ENCODE measurements around the gene HOXA5. TPM values are rescaled to one million over a fixed set of nuclear protein-coding genes. Genes with fewer than 3 reads are reported as not detected.

Gene HOXA5
- total RNA-seq, 1 experiment from 2014 or later: 7.4 TPM

DNA sequence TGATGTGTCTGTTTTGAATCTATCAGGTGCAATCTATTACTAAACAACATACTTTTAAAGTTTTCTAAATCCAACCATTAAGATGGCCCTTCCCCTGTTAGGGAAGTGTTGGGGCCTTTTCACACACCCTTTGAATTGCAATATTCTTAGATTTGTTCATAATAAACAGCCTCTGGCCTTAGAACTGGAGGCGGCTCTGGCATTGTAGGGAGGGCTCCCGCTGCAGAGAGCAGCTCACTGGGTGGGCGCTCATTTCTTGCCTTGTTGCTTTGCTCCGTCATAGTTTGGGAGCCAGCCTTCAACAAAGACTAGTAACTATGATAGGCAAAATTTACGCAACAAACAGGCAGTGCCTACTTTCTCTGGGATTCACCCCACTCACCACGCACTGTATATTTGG, 34.9 kb upstream of the HOXA5 start:
- Mint-ChIP-seq H3K27ac (ENCODE audit: low read depth, unreplicated experiment) (no peak overlapping the region), H3K4me1 (ENCODE audit: insufficient read depth, unreplicated experiment) (no peaks in the 10 kb centered on the region), H3K9me3 (ENCODE audit: unreplicated experiment) (no peaks in the 10 kb centered on the region), H3K4me3 (ENCODE audit: unreplicated experiment) (no peak overlapping the region), H3K27me3 (ENCODE audit: insufficient read depth, unreplicated experiment) (no peaks in the 10 kb centered on the region), H3K36me3 (ENCODE audit: insufficient read depth, unreplicated experiment) (no peaks in the 10 kb centered on the region)
- intact Hi-C loops (cut with micrococcal nuclease): no loop called here
- TF ChIP-seq, protein P1, sequence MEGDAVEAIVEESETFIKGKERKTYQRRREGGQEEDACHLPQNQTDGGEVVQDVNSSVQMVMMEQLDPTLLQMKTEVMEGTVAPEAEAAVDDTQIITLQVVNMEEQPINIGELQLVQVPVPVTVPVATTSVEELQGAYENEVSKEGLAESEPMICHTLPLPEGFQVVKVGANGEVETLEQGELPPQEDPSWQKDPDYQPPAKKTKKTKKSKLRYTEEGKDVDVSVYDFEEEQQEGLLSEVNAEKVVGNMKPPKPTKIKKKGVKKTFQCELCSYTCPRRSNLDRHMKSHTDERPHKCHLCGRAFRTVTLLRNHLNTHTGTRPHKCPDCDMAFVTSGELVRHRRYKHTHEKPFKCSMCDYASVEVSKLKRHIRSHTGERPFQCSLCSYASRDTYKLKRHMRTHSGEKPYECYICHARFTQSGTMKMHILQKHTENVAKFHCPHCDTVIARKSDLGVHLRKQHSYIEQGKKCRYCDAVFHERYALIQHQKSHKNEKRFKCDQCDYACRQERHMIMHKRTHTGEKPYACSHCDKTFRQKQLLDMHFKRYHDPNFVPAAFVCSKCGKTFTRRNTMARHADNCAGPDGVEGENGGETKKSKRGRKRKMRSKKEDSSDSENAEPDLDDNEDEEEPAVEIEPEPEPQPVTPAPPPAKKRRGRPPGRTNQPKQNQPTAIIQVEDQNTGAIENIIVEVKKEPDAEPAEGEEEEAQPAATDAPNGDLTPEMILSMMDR (IDR thresholded peaks at IDR 0.05; ENCODE audit: unreplicated experiment): no peak
- CTCF ChIA-PET: interaction anchor here (0.6 to 2.4 kb wide), 8 partner anchors 10 to 1392 kb away, joined by 3 to 10 read pairs (median 4); no protein-coding TSS in a partner anchor
- BruUV-seq (replicated peaks): no TSS peak
- no peak for DNase-seq (ENCODE audit: unreplicated experiment)
- POLR2A ChIA-PET: no interaction called here

DNA sequence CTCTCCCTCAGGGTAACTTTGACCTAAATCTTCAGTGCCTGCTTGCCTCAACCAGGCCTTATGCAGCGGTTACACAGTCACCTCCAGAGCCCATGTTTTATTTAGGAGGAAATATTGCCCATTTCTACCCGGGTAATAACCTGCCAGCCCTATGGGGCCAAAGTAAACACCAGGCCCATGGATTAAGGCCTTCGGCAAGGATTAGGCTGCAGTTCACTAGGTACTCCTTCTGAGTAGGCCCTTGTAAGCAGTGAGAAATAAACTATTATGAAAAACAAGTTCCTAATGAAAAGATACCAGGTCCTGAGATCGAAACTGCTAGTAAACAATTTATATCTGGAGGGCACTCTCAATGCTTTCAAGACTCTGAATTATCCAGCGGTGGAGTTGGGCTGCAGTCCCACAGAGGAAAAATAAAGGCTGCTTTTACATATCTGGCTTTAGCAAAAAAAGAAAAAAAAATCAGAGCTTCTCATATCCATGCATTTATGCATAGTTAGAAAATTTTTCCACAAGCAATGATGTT, 34.4 kb upstream of the HOXA5 start:
- intact Hi-C loops (cut with micrococcal nuclease): no loop called here
- no peaks in the 10 kb centered on the region for H3K9me3 Mint-ChIP-seq (ENCODE audit: unreplicated experiment)
- no TSS peak for BruUV-seq (replicated peaks)
- ChIA-PET CTCF (interaction anchor here (0.6 to 2.4 kb wide), 6 partner anchors 14 to 373 kb away, joined by 3 to 10 read pairs (median 6); no protein-coding TSS in a partner anchor), POLR2A (interaction anchor here (0.6 kb wide), 1 partner anchor 27 kb away, joined by 3 read pairs; no protein-coding TSS in a partner anchor)
- H3K36me3 Mint-ChIP-seq (ENCODE audit: insufficient read depth, unreplicated experiment): no peaks in the 10 kb centered on the region
- DNase-seq (ENCODE audit: unreplicated experiment): no peak
- H3K4me3 Mint-ChIP-seq (ENCODE audit: unreplicated experiment): no peak overlapping the region
- no peak overlapping the region for H3K27ac Mint-ChIP-seq (ENCODE audit: low read depth, unreplicated experiment)
- H3K27me3 Mint-ChIP-seq (ENCODE audit: insufficient read depth, unreplicated experiment): no peaks in the 10 kb centered on the region
- no peaks in the 10 kb centered on the region for H3K4me1 Mint-ChIP-seq (ENCODE audit: insufficient read depth, unreplicated experiment)
- TF ChIP-seq, protein P1 (IDR thresholded peaks at IDR 0.05; ENCODE audit: unreplicated experiment): no peak

GRCh38 chr7:27176962-27177794, 33.7 kb upstream of the HOXA5 start:
- TF ChIP-seq, protein P1 (IDR thresholded peaks at IDR 0.05; ENCODE audit: unreplicated experiment): no peak
- Mint-ChIP-seq H3K9me3 (ENCODE audit: unreplicated experiment) (no peaks in the 10 kb centered on the region), H3K27ac (ENCODE audit: low read depth, unreplicated experiment) (no peak overlapping the region), H3K4me1 (ENCODE audit: insufficient read depth, unreplicated experiment) (peaks cover 3% of the 10 kb centered on the region), H3K4me3 (ENCODE audit: unreplicated experiment) (no peak overlapping the region), H3K36me3 (ENCODE audit: insufficient read depth, unreplicated experiment) (peaks cover 1% of the 10 kb centered on the region), H3K27me3 (ENCODE audit: insufficient read depth, unreplicated experiment) (no peaks in the 10 kb centered on the region)
- ChIA-PET CTCF (interaction anchor here (0.6 to 1.8 kb wide), 5 partner anchors 8 to 373 kb away, joined by 3 to 8 read pairs (median 7); partner anchors contain the start of gene HOXA11), POLR2A (interaction anchor here (0.6 kb wide), 1 partner anchor 27 kb away, joined by 3 read pairs; no protein-coding TSS in a partner anchor)
- intact Hi-C loops (cut with micrococcal nuclease): no loop called here
- no peak for DNase-seq (ENCODE audit: unreplicated experiment)
- no TSS peak for BruUV-seq (replicated peaks)

GRCh38 chr7:27176524-27176845, 33.0 kb upstream of the HOXA5 start:
- H3K9me3 Mint-ChIP-seq (ENCODE audit: unreplicated experiment): no peaks in the 10 kb centered on the region
- POLR2A ChIA-PET: interaction anchor here (1.3 kb wide), 1 partner anchor 318 kb away, joined by 3 read pairs; no protein-coding TSS in a partner anchor
- no peak for DNase-seq (ENCODE audit: unreplicated experiment)
- no TSS peak for BruUV-seq (replicated peaks)
- TF ChIP-seq, protein P1 (IDR thresholded peaks at IDR 0.05; ENCODE audit: unreplicated experiment): no peak
- no peak overlapping the region for H3K4me3 Mint-ChIP-seq (ENCODE audit: unreplicated experiment)
- CTCF ChIA-PET: interaction anchor here (0.6 to 1.8 kb wide), 5 partner anchors 8 to 844 kb away, joined by 3 to 8 read pairs (median 3); partner anchors contain the start of gene HOXA11
- intact Hi-C loops (cut with micrococcal nuclease): no loop called here
- H3K4me1 Mint-ChIP-seq (ENCODE audit: insufficient read depth, unreplicated experiment): peaks cover 9% of the 10 kb centered on the region
- peaks cover 8% of the 10 kb centered on the region for H3K36me3 Mint-ChIP-seq (ENCODE audit: insufficient read depth, unreplicated experiment)
- no peaks in the 10 kb centered on the region for H3K27me3 Mint-ChIP-seq (ENCODE audit: insufficient read depth, unreplicated experiment)
- H3K27ac Mint-ChIP-seq (ENCODE audit: low read depth, unreplicated experiment): no peak overlapping the region

Measured in MCF 10A (cell line).